GM21381 (cell line): ENCODE results near the gene SEC14L2.
"Not testable (repeated sequence)": the region's sequence is repeated elsewhere in the genome, so short reads cannot be mapped to it uniquely, and the experiment has no call there.

ENCODE experiments used
- ATAC-seq: cut with Tn5 transposase; IDR thresholded peaks from one replicate; pipeline ENCODE4 v1.9.1; 2021; ENCODE audit warnings: mild to moderate bottlenecking, moderate library complexity; ENCODE audit not compliant: unreplicated experiment

The SEC14L2 gene

GRCh38 chr22:30373331-30374325 is 23.2 kb upstream of the SEC14L2 start:
- ATAC-seq = no peak

DNA sequence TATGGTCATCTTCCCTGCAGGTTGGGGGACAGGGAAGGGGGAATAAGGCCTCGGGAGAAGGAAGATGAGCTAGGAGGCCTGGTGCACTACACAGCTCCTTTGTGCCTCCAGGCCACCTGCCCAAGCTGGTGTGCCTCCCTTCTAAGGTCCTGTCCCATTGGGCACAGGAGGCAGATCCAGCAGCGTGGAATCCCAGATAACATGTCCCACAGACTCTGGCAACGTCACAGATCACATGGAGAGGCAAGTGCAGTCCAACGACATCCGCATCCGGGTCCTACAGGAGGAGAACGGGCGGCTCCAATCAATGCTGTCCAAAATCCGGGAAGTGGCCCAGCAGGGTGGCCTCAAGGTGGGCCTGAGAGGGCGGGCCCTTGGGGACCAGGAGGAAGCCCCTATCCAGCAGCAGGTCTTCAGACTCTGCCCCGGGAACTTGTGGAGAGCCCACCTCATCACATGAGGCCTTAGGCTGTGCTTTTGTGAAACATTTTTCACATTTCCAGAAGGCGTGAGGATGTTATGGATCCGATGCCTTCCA is 21.4 kb upstream of the SEC14L2 start:
- ATAC-seq = no peak

GRCh38 chr22:30380011-30380410 is 16.8 kb upstream of the SEC14L2 start:
- ATAC-seq = no peak

DNA sequence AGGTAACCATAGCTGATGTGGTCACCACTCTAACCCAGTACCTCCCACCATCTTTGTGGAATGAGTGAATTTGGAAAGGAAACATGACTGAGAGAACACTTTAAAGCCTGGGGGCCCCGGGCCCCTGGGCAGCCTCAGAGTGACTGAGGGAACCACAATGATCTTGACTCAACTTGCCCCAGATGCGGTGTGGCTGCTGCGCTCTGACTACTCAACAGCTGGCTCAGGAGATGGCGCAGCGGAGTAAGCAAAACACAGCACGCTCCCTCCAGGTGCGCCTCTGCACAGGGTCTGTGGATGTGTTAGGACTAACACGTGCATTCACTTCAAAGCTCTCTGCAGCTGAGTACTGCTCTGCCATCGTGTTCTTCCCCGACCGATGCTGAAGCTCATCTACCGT is 15.6 kb upstream of the SEC14L2 start:
- no peak for ATAC-seq

GRCh38 chr22:30382340-30382739 is 14.5 kb upstream of the SEC14L2 start:
- no peak for ATAC-seq

DNA sequence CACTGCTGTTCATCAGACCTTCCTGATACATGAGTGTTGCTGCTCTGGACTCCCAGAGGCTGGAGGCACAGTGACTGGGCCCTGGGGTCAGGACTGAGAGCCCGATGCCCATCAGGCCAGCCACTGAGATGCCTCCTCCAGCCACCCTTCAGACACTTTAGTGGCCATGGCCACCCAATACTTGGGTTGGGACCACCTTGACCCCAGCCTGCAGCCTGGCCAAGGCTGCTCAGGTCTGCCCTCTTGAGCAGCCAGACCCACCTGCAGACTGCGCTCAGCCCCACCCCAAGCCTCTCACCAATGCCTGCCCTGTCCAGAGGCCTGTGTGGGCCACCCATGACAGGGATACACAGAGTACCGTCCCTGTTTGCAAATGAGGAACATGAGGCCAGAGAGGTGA is 13.8 kb upstream of the SEC14L2 start:
- ATAC-seq = no peak

DNA sequence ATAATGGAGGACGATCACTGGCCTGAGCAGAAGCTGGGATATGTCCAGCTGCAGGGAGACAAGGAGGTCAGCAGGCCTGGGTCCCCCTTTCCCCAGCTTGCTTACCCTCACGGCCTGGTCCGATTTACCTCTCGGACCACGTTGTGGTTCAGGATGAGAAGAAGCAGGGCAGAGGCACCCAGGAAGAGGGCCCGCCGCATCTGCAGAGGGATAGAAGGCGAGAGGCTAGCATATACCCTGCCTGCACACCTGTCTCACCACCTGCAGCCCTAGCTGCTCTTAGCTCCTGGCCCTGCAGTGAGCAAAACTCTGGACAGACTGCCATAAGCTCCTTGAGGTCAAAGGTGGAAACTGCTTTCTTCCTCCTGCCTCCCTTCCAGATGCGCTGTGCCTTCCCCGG is 10.9 kb upstream of the SEC14L2 start:
- no peak for ATAC-seq

DNA sequence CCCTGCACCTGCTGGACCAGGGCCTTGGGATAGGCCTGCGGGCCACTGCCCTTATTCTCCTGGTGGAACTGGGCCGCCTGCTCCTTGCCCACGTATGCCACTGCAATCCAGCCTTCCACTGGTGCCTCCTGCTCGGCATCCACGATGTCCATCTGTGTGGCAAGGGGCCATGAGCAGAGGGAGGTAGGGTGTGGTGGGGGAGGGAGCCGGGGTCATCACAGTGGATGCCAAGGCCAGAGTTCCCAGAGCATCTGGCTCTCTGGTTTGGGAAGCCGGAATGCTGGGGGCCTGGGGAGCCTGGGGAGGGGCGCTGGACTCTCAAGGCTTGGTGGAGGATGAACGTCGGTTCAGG is 10.2 kb upstream of the SEC14L2 start:
- ATAC-seq = no peak

DNA sequence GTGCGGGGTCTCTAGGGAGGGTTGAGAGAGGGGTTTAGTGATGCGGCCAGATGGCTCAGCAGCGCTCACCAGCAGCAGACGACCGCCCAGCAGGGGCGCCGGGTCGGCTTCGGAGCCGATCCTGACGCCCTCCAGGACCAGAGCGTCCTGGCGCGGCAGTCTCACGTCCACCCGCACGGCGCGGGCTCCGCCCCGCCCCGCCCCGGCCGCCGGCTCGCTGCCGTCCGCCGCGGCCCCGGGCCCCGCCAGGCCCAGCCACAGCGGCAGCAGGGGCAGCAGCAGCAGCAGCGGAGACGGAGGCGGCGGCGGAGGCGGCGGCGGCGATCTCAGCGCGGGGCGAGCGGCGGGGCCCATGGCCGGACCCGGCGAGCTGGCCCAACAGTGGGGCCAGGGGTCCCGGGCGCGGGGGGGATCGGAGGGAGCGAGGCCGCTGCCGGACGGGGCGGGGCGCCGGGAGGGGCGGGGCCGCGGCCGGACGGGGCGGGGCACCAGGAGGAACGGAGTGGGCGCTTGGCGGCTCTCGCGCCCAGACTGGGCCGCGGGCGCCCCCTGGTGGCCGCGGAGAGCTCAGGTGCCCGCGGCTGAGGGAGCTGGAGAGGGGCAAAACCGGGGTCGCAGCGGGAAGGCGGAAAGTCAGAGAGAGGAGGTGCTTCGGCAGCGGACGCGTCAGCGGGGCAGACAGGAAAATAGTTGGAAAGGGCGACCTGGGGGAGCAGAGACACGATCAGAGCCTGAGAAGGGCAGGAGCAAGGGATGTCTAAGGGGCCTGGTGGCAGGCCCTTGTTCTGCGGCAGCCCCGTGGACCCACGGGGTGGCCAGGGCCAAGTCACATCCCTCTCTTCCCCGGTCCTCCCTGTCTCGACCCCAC is 9.6 kb upstream of the SEC14L2 start, which contains the start of gene RNF215:
RNF215 (minus strand) TSS at position 452 of the 868 bp plus-strand sequence; CDS start at position 354, 98 bp downstream.
- ATAC-seq = peak; percentile 80

DNA sequence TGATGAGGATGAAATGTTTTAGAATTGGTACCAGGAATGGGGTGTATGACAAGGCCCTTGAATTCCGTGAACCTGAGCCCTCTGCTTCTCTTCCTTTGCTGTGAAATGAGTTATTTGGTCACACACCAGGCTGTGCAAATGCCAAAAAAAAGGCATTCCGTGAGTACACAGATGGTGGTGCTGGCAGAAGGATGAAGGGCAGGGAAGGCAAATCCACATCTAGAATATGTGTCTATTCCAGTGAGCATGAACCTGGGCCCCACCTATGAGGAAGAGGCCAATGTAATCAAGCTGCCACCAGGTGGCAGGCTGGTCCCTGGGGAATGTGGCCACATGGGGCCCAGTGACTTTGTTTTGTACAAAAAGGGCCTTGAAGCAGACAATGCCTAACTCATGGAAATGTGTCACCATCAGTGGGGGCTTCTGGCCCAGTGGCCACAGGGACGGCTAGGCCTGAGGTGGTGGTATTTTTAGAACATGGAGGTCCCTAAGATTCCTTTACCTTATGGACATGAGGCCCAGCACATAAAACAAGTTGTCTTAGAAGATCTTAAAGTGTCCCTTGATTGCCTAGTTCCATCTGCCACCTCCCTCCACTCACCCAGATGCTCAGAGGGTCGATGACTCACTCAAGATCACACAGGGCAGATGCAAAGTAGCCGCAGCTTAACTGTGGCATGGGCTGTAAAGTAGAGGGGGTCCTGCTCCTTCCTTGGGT is 5.7 kb upstream of the SEC14L2 start:
- ATAC-seq = no peak

- no peak for ATAC-seq
Measured at GRCh38 chr22:30392661-30393321, 4.0 kb upstream of the SEC14L2 start.

GRCh38 chr22:30393322-30393680 is 3.5 kb upstream of the SEC14L2 start:
- no peak for ATAC-seq

- ATAC-seq = no peak
Measured at GRCh38 chr22:30393885-30394284, 2.9 kb upstream of the SEC14L2 start.

GRCh38 chr22:30397656-30398635 is 1.1 kb downstream of the SEC14L2 start:
- ATAC-seq = no peak

GRCh38 chr22:30398685-30399680 is 2.2 kb downstream of the SEC14L2 start:
- ATAC-seq = no peak

DNA sequence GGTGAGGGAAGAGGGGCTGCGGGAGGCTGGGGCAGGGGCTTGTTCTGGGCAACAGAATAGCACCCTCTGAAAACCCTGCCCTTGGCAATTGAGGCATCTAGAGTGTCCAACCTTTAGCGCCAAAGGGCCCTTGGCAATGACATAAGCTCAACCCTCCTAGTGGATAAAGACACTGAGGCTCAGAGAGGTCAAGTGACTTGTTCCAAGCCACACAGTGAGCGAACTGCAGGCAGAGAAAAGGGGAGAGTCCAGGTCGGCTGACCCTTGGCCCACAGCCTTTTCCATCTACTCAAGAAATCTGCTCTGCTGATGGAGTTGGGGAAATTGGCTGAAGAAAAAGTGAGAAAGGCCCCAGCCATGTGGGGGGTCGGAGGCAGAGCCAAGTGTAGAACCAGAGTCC is 2.9 kb downstream of the SEC14L2 start:
- no peak for ATAC-seq

GRCh38 chr22:30400159-30400558 is 3.3 kb downstream of the SEC14L2 start:
- ATAC-seq = no peak

GRCh38 chr22:30401024-30401423 is 4.2 kb downstream of the SEC14L2 start:
- ATAC-seq = not testable (repeated sequence)
